Esophagus squamous epithelium (tissue), 5 donors: ENCODE results near the gene TUBB6. TPM values are rescaled to one million over a fixed set of nuclear protein-coding genes. Genes with fewer than 3 reads are reported as not detected.

Source experiments
- DNase-seq: peaks from one replicate; lab custom pipeline; 2025; lab: John Stamatoyannopoulos, UW
- H3K27ac ChIP-seq, 4 donors: fragments of 200-600 bp; sonication (generic); one replicate each; pipeline ENCODE4 v1.5.1; 2016 to 2019; ENCODE audit warnings: mild to moderate bottlenecking in 1 of 4
- H3K27me3 ChIP-seq, 4 donors: fragments of 200-600 bp; sonication (generic); 1 replicate in 3 of 4; 2 replicates in 1 of 4; pipeline versions ENCODE4 v1.5.1 to v1.6.0; 2017 to 2021; ENCODE audit warnings: antibody characterized with exemption in 1 of 4
- H3K36me3 ChIP-seq, 3 donors: fragments of 200-600 bp; sonication (generic); one replicate each; pipeline ENCODE4 v1.5.1; 2016 to 2019
- H3K4me1 ChIP-seq, 3 donors: fragments of 200-600 bp; sonication (generic); one replicate each; pipeline ENCODE4 v1.5.1; 2017 to 2019
- H3K4me3 ChIP-seq, 4 donors: fragments of 200-600 bp; sonication (generic); 1 replicate in 3 of 4; 2 replicates in 1 of 4; pipeline ENCODE4 v1.5.1; 2016 to 2019; ENCODE audit warnings: mild to moderate bottlenecking in 2 of 4, moderate library complexity in 1 of 4
- H3K9me3 ChIP-seq, 3 donors: fragments of 200-600 bp; sonication (generic); one replicate each; pipeline ENCODE4 v1.5.1; 2016 to 2019
- CTCF ChIP-seq, 6 experiments: fragments of 450-650 bp in 4 of 6; fragments of 200-600 bp in 2 of 6; sonication (generic) in 2 of 6; IDR thresholded peaks; one replicate each; pipeline ENCODE4 v1.5.1; 2016 to 2019; ENCODE audit warnings: antibody characterized with exemption in 6 of 6, mild to moderate bottlenecking in 4 of 6, moderate library complexity in 4 of 6
- POLR2A ChIP-seq, 4 donors: fragments of 450-650 bp; IDR thresholded peaks; one replicate each; pipeline ENCODE4 v1.6.1; 2017; ENCODE audit warnings: antibody characterized with exemption in 4 of 4, mild to moderate bottlenecking in 4 of 4, moderate library complexity in 3 of 4
- WGBS, 2 donors: methylation state at CpG; one replicate each; pipeline ENCODE4 v1.1.5; 2018; 5-methylcytosine and 5-hydroxymethylcytosine counted together
- intact Hi-C: fragments of 100-400 bp; cut with DNase I; formaldehyde crosslinking; loops from one replicate; pipeline ENCODE4 v1.15.0; 2022
- total RNA-seq, 4 donors: library from RNA; depleted of rRNA; stranded (reverse); fragments of >200 nt; gene quantifications; one replicate each; pipeline ENCODE4 v1.1.0, GENCODE V29; 2016
- donor health status: DM: yes; HTN: yes; CAD: no.

Gene TUBB6
- total RNA-seq, 4 donors from 2014 or later = 288 to 406 (median 337) TPM

GRCh38 chr18:12329125-12329698 lies 21.2 kb downstream of the TUBB6 start:
- WGBS, 2 donors = 88 to 93% methylated on average over 10 of the region's 11 CpGs
- DNase-seq = no peak
- Histone ChIP-seq H3K36me3 (peaks cover 9 to 91% (median 23%) of the 10 kb centered on the region in 3 donors), H3K27ac (no peak overlapping the region), H3K4me3 (no peak overlapping the region), H3K9me3 (no peaks in the 10 kb centered on the region), H3K27me3 (no peaks in the 10 kb centered on the region), H3K4me1 (peaks cover 0 to 18% (median 5%) of the 10 kb centered on the region in 3 donors)
- intact Hi-C loops = no loop called here
- no peak for TF ChIP-seq POLR2A (IDR thresholded peaks at IDR 0.05)
- no peak for TF ChIP-seq CTCF (IDR thresholded peaks at IDR 0.05)

GRCh38 chr18:12330766-12331165 lies 22.7 kb downstream of the TUBB6 start:
- Histone ChIP-seq H3K27me3 (no peaks in the 10 kb centered on the region), H3K27ac (no peak overlapping the region), H3K9me3 (no peaks in the 10 kb centered on the region), H3K4me1 (peaks cover 0 to 18% (median 5%) of the 10 kb centered on the region in 3 donors), H3K4me3 (no peak overlapping the region), H3K36me3 (peaks cover 0 to 91% (median 11%) of the 10 kb centered on the region in 3 donors)
- TF ChIP-seq CTCF (IDR thresholded peaks at IDR 0.05) = no peak
- TF ChIP-seq POLR2A (IDR thresholded peaks at IDR 0.05) = no peak
- no peak for DNase-seq
- 90 to 93% methylated on average over 4 of the region's 4 CpGs for WGBS, 2 donors
- intact Hi-C loops = no loop called here

GRCh38 chr18:12333506-12334290 lies 25.7 kb downstream of the TUBB6 start:
- WGBS, 2 donors = 82 to 86% methylated on average over 9 to 10 of the region's 10 CpGs
- intact Hi-C loops = no loop called here
- Histone ChIP-seq H3K27me3 (no peaks in the 10 kb centered on the region), H3K27ac (no peak overlapping the region), H3K9me3 (no peaks in the 10 kb centered on the region), H3K4me1 (no peaks in the 10 kb centered on the region), H3K36me3 (peaks cover 0 to 91% (median 16%) of the 10 kb centered on the region in 3 donors), H3K4me3 (no peak overlapping the region)
- no peak for TF ChIP-seq CTCF (IDR thresholded peaks at IDR 0.05)
- no peak for TF ChIP-seq POLR2A (IDR thresholded peaks at IDR 0.05)
- no peak for DNase-seq

GRCh38 chr18:12334366-12334808 lies 26.3 kb downstream of the TUBB6 start:
- Histone ChIP-seq H3K36me3 (peaks cover 0 to 91% (median 11%) of the 10 kb centered on the region in 3 donors), H3K4me3 (no peak overlapping the region), H3K4me1 (no peaks in the 10 kb centered on the region), H3K27ac (no peak overlapping the region), H3K9me3 (no peaks in the 10 kb centered on the region), H3K27me3 (no peaks in the 10 kb centered on the region)
- 65 to 68% methylated on average over 2 of the region's 2 CpGs for WGBS, 2 donors
- intact Hi-C loops = no loop called here
- TF ChIP-seq CTCF (IDR thresholded peaks at IDR 0.05) (no peak), POLR2A (IDR thresholded peaks at IDR 0.05) (no peak)
- no peak for DNase-seq

- no peak for DNase-seq
- no peaks in the 10 kb centered on the region for H3K27me3 ChIP-seq
- TF ChIP-seq CTCF (IDR thresholded peaks at IDR 0.05) = no peak
- no peak for TF ChIP-seq POLR2A (IDR thresholded peaks at IDR 0.05)
- WGBS, 2 donors = 66 to 76% methylated on average over 2 of the region's 2 CpGs
- no peaks in the 10 kb centered on the region for H3K9me3 ChIP-seq
- H3K4me3 ChIP-seq = no peak overlapping the region
- no peaks in the 10 kb centered on the region for H3K4me1 ChIP-seq
- intact Hi-C loops = no loop called here
- H3K27ac ChIP-seq = no peak overlapping the region
- H3K36me3 ChIP-seq = peaks cover 0 to 91% (median 10%) of the 10 kb centered on the region in 3 donors
These were observed 26.8 kb downstream of the TUBB6 start for GRCh38 chr18:12334863-12335262.
